Activated naive CD4-positive, alpha-beta T cell treated with anti-CD3 and anti-CD28 coated beads, Interleukin-2, amount 10 ng/mL, durations not matched to agents 7 days and 5 days (primary cell): ENCODE results near the gene ADGRE2.
"Not testable (repeated sequence)": the region's sequence is repeated elsewhere in the genome, so short reads cannot be mapped to it uniquely, and the experiment has no call there.

Source experiments
- CTCF ChIA-PET: fragments of 350-600 bp; sonication (Branson Sonifier 250); formaldehyde crosslinking; loops from one replicate; lab custom pipeline; 2021; ENCODE audit warnings: antibody characterized with exemption; lab: Charles Lee
- DNase-seq: peaks from one replicate; pipeline ENCODE4 v3.0.0-alpha.2; 2020
- H3K27ac Mint-ChIP-seq: one replicate; pipeline ENCODE4 v1.8.0; 2021; ENCODE audit warnings: mild to moderate bottlenecking, moderate library complexity, mixed read lengths
- H3K27me3 Mint-ChIP-seq: one replicate; pipeline ENCODE4 v1.8.0; 2021; ENCODE audit warnings: mild to moderate bottlenecking, mixed read lengths
- H3K36me3 Mint-ChIP-seq: one replicate; pipeline ENCODE4 v1.8.0; 2021; ENCODE audit warnings: mixed read lengths
- H3K4me1 Mint-ChIP-seq: one replicate; pipeline ENCODE4 v1.8.0; 2021; ENCODE audit warnings: mixed read lengths
- H3K4me3 Mint-ChIP-seq: one replicate; pipeline ENCODE4 v1.8.0; 2021; ENCODE audit warnings: mild to moderate bottlenecking, moderate library complexity, mixed read lengths
- H3K9me3 Mint-ChIP-seq: one replicate; pipeline ENCODE4 v1.8.0; 2021; ENCODE audit warnings: mixed read lengths

The ADGRE2 gene

GRCh38 chr19:14772467-14772866, 5.9 kb downstream of the ADGRE2 start:
- CTCF ChIA-PET = no interaction called here
- H3K36me3 Mint-ChIP-seq = no peaks in the 10 kb centered on the region
- H3K9me3 Mint-ChIP-seq = no peaks in the 10 kb centered on the region
- H3K27ac Mint-ChIP-seq = no peak overlapping the region
- H3K27me3 Mint-ChIP-seq = peaks cover 35% of the 10 kb centered on the region
- peaks cover 7% of the 10 kb centered on the region for H3K4me1 Mint-ChIP-seq
- DNase-seq = no peak
- no peak overlapping the region for H3K4me3 Mint-ChIP-seq

DNA sequence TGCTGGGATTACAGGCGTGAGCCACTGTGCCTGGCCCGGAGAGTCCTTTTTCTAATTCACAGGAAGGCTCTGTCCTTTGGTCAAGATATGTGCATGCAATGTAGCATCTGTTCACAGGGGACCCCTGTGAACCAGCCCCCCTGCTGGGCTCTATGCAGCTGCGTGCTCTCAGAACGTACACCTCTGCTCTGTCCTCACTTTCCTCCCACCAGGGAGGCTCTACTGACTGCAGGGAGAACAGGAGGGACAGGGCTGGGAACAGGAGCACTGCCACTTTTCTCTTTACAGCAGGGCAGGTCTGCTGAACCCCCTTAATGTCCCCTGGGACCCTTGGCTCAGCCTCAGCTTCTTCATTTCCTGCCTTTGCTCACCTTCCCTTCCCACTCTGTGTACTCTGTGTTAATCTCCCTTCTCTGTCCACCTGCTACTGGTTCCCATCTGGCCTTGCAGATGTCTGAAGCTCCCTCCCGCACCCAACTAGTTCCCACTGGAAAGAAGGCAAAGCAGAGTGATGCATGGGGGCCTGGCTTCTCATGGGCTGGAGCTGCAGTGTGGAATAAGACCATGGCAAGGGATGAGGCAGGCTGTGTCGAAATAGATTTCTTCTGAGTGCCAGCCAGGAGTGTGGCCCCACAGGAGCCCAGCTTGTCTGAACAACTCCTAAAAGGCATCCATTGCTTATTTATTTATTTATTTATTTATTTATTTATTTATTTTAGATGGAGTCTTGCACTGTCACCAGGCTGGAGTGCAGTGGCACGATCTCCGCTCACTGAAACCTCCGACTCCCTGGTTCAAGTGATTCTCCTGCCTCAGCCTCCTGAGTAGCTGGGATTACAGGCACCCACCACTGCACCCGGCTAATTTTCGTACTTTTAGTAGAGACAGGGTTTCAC, 7.2 kb downstream of the ADGRE2 start:
- Mint-ChIP-seq H3K4me1 (peaks cover 5% of the 10 kb centered on the region), H3K36me3 (no peaks in the 10 kb centered on the region), H3K9me3 (no peaks in the 10 kb centered on the region), H3K27ac (no peak overlapping the region), H3K4me3 (no peak overlapping the region), H3K27me3 (peaks cover 23% of the 10 kb centered on the region)
- no peak for DNase-seq
- CTCF ChIA-PET = no interaction called here

- no peaks in the 10 kb centered on the region for H3K36me3 Mint-ChIP-seq
- no peak for DNase-seq
- no peaks in the 10 kb centered on the region for H3K9me3 Mint-ChIP-seq
- no peak overlapping the region for H3K27ac Mint-ChIP-seq
- H3K4me1 Mint-ChIP-seq = no peaks in the 10 kb centered on the region
- peaks cover 13% of the 10 kb centered on the region for H3K27me3 Mint-ChIP-seq
- CTCF ChIA-PET = no interaction called here
- H3K4me3 Mint-ChIP-seq = no peak overlapping the region
These were observed 8.2 kb downstream of the ADGRE2 start for GRCh38 chr19:14770136-14770535.

- Mint-ChIP-seq H3K36me3 (no peaks in the 10 kb centered on the region), H3K27ac (no peak overlapping the region), H3K9me3 (no peaks in the 10 kb centered on the region), H3K27me3 (peaks cover 10% of the 10 kb centered on the region), H3K4me3 (no peak overlapping the region), H3K4me1 (no peaks in the 10 kb centered on the region)
- DNase-seq = no peak
- CTCF ChIA-PET = no interaction called here
These were observed 9.2 kb downstream of the ADGRE2 start for GRCh38 chr19:14769201-14769600.

GRCh38 chr19:14768001-14768400, 10.4 kb downstream of the ADGRE2 start:
- CTCF ChIA-PET = no interaction called here
- no peaks in the 10 kb centered on the region for H3K36me3 Mint-ChIP-seq
- H3K27me3 Mint-ChIP-seq = peaks cover 8% of the 10 kb centered on the region
- no peak for DNase-seq
- H3K9me3 Mint-ChIP-seq = no peaks in the 10 kb centered on the region
- no peak overlapping the region for H3K27ac Mint-ChIP-seq
- H3K4me1 Mint-ChIP-seq = no peaks in the 10 kb centered on the region
- H3K4me3 Mint-ChIP-seq = no peak overlapping the region

DNA sequence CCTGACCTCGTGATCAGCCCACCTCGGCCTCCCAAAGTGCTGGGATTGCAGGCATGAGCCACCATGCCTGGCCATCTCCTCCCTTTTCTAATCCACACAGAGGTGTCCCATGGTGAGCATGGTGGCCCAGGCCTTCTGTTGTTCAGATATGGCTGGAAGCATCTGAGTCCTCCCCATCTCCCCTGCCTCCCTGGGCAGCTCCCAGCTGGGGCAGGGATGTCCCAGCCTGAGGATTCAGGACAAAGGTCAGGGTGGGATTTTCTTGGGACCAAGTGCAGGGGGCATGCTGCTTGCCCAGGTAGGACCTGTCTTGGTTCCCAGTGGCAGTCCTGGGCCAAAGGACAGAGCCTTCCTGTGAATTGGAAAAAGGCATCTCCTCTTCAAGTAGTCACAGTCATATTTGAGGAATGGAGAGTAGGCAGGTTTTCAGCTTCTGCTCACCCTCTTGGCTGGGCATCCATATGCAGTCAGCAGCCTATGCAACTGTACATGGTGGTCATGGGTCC, 10.8 kb downstream of the ADGRE2 start:
- CTCF ChIA-PET = no interaction called here
- H3K27ac Mint-ChIP-seq = no peak overlapping the region
- H3K9me3 Mint-ChIP-seq = no peaks in the 10 kb centered on the region
- DNase-seq = no peak
- no peaks in the 10 kb centered on the region for H3K36me3 Mint-ChIP-seq
- H3K27me3 Mint-ChIP-seq = peaks cover 8% of the 10 kb centered on the region
- no peak overlapping the region for H3K4me3 Mint-ChIP-seq
- no peaks in the 10 kb centered on the region for H3K4me1 Mint-ChIP-seq

DNA sequence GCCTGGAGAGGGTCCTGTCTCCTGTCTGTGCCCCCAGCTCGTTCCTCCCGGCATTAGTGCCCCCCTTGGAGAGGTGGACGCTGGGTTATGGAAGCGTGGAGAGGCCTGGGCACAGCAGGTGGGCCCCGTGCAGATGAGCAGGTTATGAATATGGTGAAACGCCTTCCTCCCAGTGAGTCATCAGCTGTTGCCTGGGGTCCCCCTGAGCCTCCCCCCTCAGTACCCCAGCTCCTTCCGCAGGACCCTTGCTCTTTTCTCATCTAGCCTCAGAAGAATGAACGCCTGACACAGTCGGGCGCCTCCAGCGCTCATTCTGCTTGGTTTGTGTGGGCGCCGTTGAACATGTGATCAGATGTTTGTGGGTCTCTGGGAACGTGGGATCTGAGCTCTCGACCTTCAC, 12.5 kb downstream of the ADGRE2 start:
- H3K36me3 Mint-ChIP-seq, H3K27me3 Mint-ChIP-seq, H3K9me3 Mint-ChIP-seq, CTCF ChIA-PET, H3K4me1 Mint-ChIP-seq, DNase-seq, H3K27ac Mint-ChIP-seq, H3K4me3 Mint-ChIP-seq: not testable (repeated sequence)

GRCh38 chr19:14765403-14765802, 13.0 kb downstream of the ADGRE2 start:
- not testable (repeated sequence) for H3K9me3 Mint-ChIP-seq, H3K4me1 Mint-ChIP-seq, H3K4me3 Mint-ChIP-seq, H3K27ac Mint-ChIP-seq, H3K36me3 Mint-ChIP-seq, DNase-seq, H3K27me3 Mint-ChIP-seq
- CTCF ChIA-PET = interaction anchor here (0.6 kb wide), 1 partner anchor 1267 kb away, joined by 3 read pairs; no protein-coding TSS in a partner anchor

GRCh38 chr19:14764401-14764800, 14.0 kb downstream of the ADGRE2 start:
- CTCF ChIA-PET = no interaction called here
- Mint-ChIP-seq H3K27me3 (peaks cover 8% of the 10 kb centered on the region), H3K27ac (no peak overlapping the region), H3K4me1 (no peaks in the 10 kb centered on the region), H3K4me3 (no peak overlapping the region), H3K36me3 (no peaks in the 10 kb centered on the region), H3K9me3 (no peaks in the 10 kb centered on the region)
- DNase-seq = no peak

DNA sequence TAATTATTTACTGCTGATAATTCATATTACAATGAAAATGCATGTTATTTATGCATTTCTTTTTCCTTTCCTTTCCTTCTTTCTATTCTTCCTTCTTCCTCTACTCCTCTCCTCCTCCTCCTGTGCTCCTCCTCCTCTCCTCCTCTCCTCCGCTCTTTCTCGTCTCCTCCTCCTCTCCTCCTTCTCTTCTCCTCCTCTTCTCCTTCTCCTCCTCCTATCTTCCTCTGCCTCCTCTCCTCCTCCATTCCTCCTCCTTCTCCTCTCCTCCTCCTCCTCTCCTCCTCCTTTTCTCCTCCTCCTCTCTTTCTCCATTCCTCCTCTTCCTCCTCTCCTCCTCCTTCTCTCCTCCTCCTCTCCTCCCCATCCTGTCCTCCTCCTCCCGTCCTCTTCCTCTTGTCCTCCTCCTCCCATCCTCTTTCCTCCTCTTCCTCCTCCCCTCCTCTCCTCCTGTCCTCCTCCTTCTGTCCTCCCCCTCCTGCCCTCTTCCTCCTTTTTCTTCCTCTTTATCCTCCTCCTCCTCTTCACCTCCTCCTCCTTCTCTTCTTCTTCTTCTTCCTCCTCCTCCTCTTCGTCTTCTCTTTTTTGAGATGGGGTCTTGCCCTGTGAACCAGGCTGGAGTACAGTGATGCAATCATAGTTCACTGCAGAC, 14.7 kb downstream of the ADGRE2 start:
- Mint-ChIP-seq H3K4me1 (no peaks in the 10 kb centered on the region), H3K27me3 (peaks cover 8% of the 10 kb centered on the region), H3K36me3 (no peaks in the 10 kb centered on the region), H3K27ac (no peak overlapping the region), H3K4me3 (no peak overlapping the region), H3K9me3 (no peaks in the 10 kb centered on the region)
- CTCF ChIA-PET = no interaction called here
- no peak for DNase-seq

DNA sequence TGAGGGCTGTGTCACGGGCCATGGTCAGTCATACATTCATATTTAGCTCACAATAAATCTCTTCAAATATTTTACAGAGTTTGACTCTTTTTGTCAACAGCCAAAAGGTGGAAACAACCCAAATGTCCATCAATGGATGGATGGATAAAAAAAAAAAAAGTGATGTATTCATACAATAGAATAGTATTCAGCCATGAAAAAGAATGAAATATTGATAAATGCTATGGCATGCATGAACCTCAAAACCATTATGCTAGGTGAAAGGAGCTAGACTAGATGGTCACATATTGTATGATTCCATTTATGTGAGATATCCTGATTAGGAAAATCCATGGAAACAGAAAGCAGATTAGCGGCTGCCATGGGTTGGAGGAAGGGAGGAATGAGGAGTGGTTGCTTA, 16.2 kb downstream of the ADGRE2 start:
- peaks cover 8% of the 10 kb centered on the region for H3K27me3 Mint-ChIP-seq
- H3K36me3 Mint-ChIP-seq = no peaks in the 10 kb centered on the region
- CTCF ChIA-PET = no interaction called here
- H3K27ac Mint-ChIP-seq = no peak overlapping the region
- H3K9me3 Mint-ChIP-seq = no peaks in the 10 kb centered on the region
- no peak overlapping the region for H3K4me3 Mint-ChIP-seq
- no peak for DNase-seq
- H3K4me1 Mint-ChIP-seq = no peaks in the 10 kb centered on the region

DNA sequence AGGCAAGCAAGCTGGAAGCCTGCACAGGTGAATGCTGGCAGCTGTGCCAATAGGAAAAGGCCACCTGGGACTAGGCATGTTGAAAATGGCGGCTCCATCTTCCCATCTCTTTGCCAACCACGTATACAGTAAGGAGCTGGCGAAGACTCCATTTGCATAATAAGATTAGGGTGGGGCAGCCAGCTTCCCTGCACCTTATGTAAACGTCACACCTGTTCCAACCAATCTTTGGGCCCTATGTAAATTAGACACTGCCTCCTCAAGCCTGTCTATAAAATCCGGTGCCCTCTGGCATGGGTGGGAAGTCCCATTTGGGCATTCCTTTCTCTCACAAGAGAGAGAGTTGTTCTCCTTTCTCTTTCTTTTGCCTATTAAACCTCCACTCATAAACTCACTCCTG, 16.8 kb downstream of the ADGRE2 start:
- Mint-ChIP-seq H3K4me3 (no peak overlapping the region), H3K4me1 (no peaks in the 10 kb centered on the region), H3K27me3 (peaks cover 8% of the 10 kb centered on the region), H3K9me3 (no peaks in the 10 kb centered on the region), H3K27ac (no peak overlapping the region), H3K36me3 (no peaks in the 10 kb centered on the region)
- no peak for DNase-seq
- CTCF ChIA-PET = no interaction called here

GRCh38 chr19:14758816-14759215, 19.5 kb downstream of the ADGRE2 start:
- Mint-ChIP-seq H3K4me1 (no peaks in the 10 kb centered on the region), H3K4me3 (no peak overlapping the region), H3K36me3 (no peaks in the 10 kb centered on the region), H3K27me3 (peaks cover 5% of the 10 kb centered on the region), H3K9me3 (no peaks in the 10 kb centered on the region), H3K27ac (no peak overlapping the region)
- CTCF ChIA-PET = no interaction called here
- DNase-seq = no peak

- no peak overlapping the region for H3K27ac Mint-ChIP-seq
- CTCF ChIA-PET = no interaction called here
- DNase-seq = no peak
- no peak overlapping the region for H3K4me3 Mint-ChIP-seq
- H3K4me1 Mint-ChIP-seq = no peaks in the 10 kb centered on the region
- no peaks in the 10 kb centered on the region for H3K36me3 Mint-ChIP-seq
- H3K27me3 Mint-ChIP-seq = no peaks in the 10 kb centered on the region
- no peaks in the 10 kb centered on the region for H3K9me3 Mint-ChIP-seq
These were observed 29.8 kb downstream of the ADGRE2 start for GRCh38 chr19:14748601-14749000.

DNA sequence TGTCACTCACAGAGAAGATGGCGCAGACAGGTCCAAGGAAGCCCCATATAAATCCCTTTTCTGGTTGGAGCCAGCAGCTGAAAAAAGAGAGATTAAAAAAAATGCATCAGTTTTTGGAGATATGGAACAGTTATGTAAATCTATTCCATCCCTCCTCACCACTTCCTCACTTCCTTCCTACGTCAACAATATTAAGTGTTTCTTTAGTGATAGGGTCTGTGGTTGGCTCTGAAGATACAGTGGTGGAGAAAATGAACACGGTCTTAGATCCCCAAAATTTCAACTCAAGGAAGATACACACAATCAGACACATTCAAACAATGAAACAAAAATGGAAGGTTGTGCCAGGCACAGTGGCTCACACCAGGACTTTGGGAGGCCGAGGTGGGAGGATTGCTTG, 31.5 kb downstream of the ADGRE2 start:
- H3K9me3 Mint-ChIP-seq = no peaks in the 10 kb centered on the region
- H3K4me1 Mint-ChIP-seq = no peaks in the 10 kb centered on the region
- no peaks in the 10 kb centered on the region for H3K36me3 Mint-ChIP-seq
- CTCF ChIA-PET = no interaction called here
- H3K4me3 Mint-ChIP-seq = no peak overlapping the region
- H3K27ac Mint-ChIP-seq = no peak overlapping the region
- no peaks in the 10 kb centered on the region for H3K27me3 Mint-ChIP-seq
- no peak for DNase-seq
